GM18868 (cell line): ENCODE results near the gene PRPSAP1.

Experiments
- ATAC-seq: cut with Tn5 transposase; IDR thresholded peaks from one replicate; pipeline ENCODE4 v1.9.1; 2021; ENCODE audit warnings: mild to moderate bottlenecking, moderate library complexity; ENCODE audit not compliant: unreplicated experiment

The PRPSAP1 gene

DNA sequence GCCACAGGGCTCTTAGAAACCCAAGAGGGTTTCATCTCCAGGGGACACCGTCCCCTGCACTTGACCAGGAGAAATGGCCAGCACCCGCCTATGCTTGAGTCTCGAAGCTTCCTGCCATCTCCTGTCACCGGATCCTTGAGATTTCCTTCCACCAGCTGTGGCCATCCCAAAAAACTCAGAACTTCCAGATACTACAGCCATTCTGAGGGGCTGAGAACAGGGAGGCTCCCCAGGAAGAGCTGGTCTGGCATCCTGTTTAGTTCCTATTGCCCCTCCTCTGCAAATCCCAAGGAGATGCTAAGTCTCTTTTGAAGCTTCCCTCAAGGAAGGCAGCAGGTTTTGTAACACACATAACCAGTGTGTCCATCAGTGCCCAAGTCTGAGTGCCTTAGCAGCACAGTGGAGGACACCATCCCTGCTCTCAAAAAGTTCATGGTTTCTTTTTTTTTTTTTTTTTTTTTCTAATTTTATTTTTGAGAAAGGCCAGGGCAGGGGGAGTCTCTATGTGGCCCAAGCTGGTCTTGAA is 86.6 kb downstream of the PRPSAP1 start:
- no peak for ATAC-seq

DNA sequence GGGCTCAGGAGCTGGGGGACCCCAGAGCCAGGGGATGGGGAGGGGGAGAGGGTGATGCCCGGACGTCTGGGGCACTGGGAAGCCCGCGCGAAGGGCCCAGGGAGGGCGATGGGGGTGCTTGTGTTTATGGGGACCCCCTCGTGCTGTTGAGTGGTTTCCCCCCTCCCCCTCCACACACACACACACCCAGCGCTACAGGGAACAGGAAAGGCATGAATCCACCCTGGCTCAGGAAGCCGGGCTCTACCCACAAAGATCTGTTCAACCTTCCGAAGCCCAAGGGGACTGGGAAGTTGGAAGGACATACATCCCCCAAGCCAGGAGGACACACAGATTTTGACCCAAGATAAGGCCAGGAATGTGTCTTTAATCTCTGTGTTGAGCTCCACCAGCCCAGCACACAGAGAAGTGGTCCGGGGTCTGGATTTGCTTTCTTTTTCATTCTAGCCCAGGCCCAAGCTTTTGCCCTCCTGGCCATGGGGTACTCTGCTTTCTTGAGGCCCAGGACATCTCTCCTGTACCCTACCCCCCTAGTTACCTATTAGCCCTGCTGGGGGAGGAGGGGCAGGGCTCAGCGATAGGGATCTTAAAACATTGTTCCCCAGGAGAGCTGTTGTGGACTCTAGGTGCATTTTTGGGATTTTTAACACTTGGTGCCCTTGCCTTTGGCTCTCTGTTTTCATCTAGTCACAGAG is 87.3 kb downstream of the PRPSAP1 start:
- no peak for ATAC-seq

DNA sequence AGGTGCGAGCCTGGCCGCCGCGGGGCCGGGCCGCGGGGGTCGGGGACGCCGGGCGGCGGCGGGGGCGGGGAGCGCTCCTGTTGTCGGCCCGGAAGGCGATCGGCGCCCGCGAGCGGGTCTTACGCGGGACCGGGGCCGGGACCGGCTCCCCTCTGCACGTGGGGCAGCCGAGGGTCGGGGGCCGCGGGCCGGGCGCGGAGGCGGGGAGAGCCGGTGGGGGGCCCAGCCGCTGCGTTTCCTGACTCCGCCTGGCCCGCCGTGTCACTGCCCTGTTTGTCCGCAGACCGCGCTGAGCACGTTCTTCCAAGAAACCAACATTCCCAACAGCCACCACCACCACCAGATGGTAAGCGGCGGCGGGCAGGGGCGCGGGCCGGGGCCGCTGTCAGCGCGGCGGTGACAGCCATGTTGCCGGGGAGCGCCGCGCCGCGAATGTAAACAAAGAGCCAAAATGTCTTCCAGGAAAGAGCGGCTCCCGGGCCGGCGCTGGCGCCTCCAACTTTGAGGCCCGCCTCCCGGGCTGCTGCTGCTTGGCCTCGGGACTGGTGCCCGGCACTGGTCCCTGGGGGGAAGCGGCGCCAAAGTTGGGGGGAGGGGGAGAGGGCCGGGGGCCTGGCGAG is 88.0 kb downstream of the PRPSAP1 start:
- ATAC-seq: no peak

DNA sequence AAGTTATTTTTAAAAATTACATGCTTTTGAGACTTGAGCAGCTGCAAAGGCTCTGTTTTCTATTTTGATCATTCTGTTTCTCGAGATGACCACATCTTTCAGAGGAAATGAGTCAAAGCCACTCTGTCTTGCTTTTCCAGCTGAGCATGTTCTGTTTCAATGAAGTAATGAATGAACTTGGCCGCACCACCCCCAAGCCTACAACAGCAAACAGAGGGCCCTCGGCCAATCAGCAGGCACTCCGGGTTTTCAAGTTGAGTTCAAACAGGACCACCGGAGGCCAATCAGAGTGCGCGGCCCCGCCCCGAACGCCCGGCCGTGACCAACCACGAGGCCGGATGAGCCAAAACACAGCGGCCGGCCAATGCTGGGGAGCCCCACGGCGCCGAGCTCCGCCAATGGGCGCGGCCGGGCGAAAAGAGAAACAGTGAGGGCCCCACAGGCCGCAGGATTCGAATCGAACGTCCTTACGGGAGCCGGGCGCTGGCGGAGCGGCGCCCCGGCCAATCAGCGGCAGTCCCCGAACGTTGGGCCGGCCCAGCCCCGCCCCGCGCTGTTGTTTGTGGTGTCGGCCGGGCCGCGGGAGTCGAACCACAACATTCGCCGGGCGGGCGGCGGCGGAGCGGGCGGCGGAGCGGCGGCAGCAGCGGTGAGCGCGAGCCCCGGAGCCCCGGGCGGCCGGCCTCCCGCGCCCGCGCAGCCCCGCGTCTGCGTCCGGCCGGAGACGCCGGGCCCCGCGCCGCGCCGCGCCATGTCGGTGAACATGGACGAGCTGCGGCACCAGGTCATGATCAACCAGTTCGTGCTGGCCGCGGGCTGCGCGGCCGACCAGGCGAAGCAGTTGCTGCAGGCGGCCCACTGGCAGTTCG is 88.7 kb downstream of the PRPSAP1 start, which contains the start of gene UBALD2:
Gene UBALD2 (plus strand): TSS at position 594 of the 869 bp plus-strand sequence. CDS start 158 bp downstream, at position 752.
- ATAC-seq: peak; percentile 76

DNA sequence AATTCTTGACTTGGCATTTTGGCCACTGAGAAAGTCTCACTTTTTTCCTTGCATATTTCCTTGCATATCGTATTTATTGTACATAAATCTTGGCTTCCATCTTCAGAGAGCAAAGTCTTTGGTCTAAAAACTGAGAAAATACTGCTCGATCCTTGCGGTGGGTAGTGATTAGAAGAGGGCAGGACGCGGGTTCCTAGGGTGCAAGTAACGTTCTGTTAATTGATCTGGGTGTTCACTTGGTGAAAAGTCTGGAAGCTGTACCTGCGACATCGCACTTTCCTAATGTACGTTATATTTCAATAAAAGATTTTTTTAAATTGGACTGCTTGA is 89.3 kb downstream of the PRPSAP1 start:
- no peak for ATAC-seq

DNA sequence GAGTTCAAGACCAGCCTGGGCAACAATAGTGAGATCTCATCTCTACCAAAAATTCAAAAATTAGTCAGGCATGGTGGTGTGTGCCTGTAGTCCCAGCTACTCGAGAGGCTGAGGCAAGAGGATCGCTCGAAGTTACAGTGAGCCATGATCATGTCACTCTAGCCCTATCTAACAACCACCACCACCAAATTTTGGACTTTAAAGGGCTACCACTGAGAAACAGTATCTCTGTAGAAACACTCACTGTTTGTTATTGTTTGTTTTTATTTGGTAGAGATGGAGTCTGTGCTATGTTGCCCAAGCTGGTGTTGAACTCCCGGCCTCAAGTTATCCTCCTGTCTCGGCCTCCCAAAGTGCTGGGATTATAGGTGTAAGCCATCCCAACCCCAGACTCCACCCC is 89.8 kb downstream of the PRPSAP1 start:
- no peak for ATAC-seq

DNA sequence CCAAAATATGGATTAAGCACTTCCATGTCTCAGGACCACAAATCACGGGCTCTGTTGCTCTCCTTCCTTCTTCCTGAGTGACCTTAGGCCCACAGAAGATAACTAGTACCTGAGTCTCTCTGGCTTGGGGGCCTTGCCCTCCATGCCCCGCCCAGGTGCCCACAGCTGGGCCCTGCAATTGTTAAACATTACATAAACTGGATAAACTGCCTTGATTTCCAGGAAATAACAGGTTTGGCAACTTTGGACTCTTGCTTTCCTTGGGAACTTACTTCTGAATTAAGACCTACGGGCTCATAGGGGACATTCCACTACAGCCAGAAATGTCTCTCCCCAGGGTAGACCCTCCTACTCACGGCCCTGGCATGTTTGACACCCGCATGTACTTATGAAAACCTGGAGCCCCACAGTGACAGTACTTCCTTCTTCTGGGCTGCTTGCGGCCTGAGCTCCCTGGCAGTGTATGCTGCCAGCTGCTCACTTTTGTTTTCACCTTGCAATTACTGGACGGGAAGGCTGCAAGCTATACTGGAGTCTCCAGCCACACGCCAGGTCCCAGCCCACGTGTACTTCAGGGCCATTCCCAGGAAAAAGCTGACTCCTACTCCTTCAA is 90.9 kb downstream of the PRPSAP1 start:
- peak; percentile 17 for ATAC-seq

DNA sequence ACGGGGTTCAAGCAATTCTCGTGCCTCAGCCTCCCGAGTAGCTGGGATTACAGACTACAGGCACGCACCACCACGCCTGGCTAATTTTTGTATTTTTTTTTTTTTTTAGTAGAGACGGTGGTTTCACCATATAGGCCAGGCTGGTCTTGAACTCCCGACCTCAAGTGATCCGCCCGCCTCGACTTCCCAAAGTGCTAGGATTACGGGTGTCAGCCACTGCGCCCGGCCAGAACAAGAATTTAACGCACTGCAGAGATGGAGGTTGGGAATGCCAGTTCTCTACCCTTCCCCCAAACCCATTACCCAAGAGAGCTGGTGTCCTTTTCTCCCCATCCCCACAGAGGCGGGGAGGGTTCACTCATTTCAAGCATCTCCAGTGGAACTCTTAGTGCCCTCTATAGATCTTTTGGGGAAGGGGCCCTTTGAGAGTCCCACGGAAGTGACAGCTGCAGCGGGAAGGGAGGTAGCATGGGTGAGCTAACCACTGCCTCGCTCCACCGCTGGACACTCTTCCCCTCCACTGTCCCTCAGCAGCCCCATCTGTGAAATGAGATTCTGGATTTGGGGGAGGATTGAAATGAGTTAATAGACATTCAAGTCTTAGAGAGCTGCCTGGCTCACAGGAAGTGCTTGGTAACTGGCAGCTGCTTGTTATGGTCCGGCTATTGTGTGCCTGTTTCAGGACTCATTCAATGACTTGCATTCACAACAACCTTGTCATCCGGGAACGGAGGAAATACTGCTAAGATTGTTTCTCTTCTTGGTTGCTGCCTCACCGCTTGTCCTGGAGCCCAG is 92.1 kb downstream of the PRPSAP1 start:
- no peak for ATAC-seq

DNA sequence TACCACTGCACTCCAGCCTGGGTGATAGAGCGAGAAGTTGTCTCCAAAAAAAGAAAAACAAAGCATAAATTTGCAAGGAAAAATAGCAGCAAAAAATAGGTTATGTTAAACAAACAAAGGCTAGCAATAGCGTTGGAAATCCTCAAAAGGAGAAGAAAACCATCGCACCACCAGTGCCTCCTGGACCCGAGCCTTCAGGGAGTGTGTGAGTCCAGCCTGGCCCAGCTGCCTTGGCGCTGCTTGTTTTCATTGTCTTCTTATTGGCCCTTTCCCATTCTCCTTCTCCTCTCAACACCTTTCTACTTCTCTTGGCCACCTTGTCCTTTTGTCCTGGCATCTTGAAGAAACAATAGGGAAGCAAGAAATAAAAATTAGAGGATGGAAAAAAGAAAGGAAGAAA is 93.0 kb downstream of the PRPSAP1 start:
- no peak for ATAC-seq

DNA sequence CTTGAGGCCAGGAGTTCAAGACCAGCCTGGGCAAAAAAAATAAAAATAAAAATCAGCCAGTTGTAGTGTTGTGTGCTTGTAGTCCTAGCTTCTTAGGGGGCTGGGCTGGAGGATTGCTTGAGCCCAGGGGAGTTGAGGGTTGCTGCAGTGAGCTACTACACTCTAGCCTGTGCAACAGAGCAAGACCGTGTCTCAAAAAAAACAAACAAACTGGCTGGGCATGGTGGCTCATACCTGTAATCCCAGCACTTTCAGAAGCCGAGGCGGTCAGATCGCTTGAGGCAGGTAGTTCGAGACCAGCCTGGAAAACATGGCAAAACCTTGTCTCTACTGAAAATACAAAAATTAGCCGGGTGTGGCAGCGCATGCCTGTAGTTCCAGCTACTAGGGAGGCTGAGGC is 93.5 kb downstream of the PRPSAP1 start:
- no peak for ATAC-seq
